ENCODE data around the gene PPT1.
A peak's percentile ranks its signal among the peaks of the same experiment; 100 is the strongest.

The PPT1 gene
- long read RNA-seq, full-length matches to known transcripts, result 1,447 of 1,477 reads
- long read RNA-seq, partial matches to known transcripts, result 20 of 1,477 reads
- long read RNA-seq, other reads (novel, unspliced or antisense), result 10 of 1,477 reads

- Histone ChIP-seq H3K27me3 (ENCODE audit: insufficient read depth, poor library complexity, severe bottlenecking) (no peaks in the 10 kb centered on the region), H3K27ac (replicated peaks) (peak within 1 kb of the TSS; percentile 74), H3K4me3 (replicated peaks; ENCODE audit: insufficient read depth, low read length) (peak within 1 kb of the TSS; percentile 55)
- DNase-seq (ENCODE audit: low read depth in 1 of 2, low spot score in 1 of 2), result peak; percentile 66 to 77
- TF ChIP-seq POLR2AphosphoS5 (IDR thresholded peaks at IDR 0.05; ENCODE audit: low read depth), result peak; percentile 79; the same call in 1 of the 2 replicates
- TF ChIP-seq GABPA (IDR thresholded peaks at IDR 0.05; ENCODE audit: low read depth), result no peak
- TF ChIP-seq CTCF (IDR thresholded peaks at IDR 0.05; ENCODE audit: insufficient read depth, low read length), result no peak
- peak; percentile 48 for TF ChIP-seq REST (IDR thresholded peaks at IDR 0.05; ENCODE audit: insufficient replicate concordance, low read depth)
Observed at GRCh38 chr1:40096977-40097782, at the start of gene PPT1. TSS of gene PPT1 (minus strand) at chr1:40097252. CDS start at chr1:40097238, 14 bp downstream.

- TF ChIP-seq CTCF (IDR thresholded peaks at IDR 0.05; ENCODE audit: insufficient read depth, low read length), result peak; percentile 71
- TF ChIP-seq SPI1 (IDR thresholded peaks at IDR 0.05; ENCODE audit: borderline replicate concordance, low read depth), result no peak
- H3K27ac ChIP-seq (replicated peaks), result no peak overlapping the region
- DNase-seq (ENCODE audit: low read depth in 1 of 2, low spot score in 1 of 2), result peak in 1 of 2 experiments; percentile 70
- no peaks in the 10 kb centered on the region for H3K27me3 ChIP-seq (ENCODE audit: insufficient read depth, poor library complexity, severe bottlenecking)
- no peak overlapping the region for H3K4me3 ChIP-seq (replicated peaks; ENCODE audit: insufficient read depth, low read length)
Observed at GRCh38 chr1:40143891-40144575, 47.0 kb upstream of the PPT1 start.

GRCh38 chr1:40141878-40142535 lies 45.0 kb upstream of the PPT1 start:
- H3K27me3 ChIP-seq (ENCODE audit: insufficient read depth, poor library complexity, severe bottlenecking), result no peaks in the 10 kb centered on the region
- DNase-seq (ENCODE audit: low read depth in 1 of 2, low spot score in 1 of 2), result no peak
- no peak for TF ChIP-seq POLR2AphosphoS5 (IDR thresholded peaks at IDR 0.05; ENCODE audit: low read depth)
- TF ChIP-seq GABPA (IDR thresholded peaks at IDR 0.05; ENCODE audit: low read depth), result no peak
- H3K27ac ChIP-seq (replicated peaks), result no peak overlapping the region
- no peak overlapping the region for H3K4me3 ChIP-seq (replicated peaks; ENCODE audit: insufficient read depth, low read length)

- TF ChIP-seq SPI1 (IDR thresholded peaks at IDR 0.05; ENCODE audit: borderline replicate concordance, low read depth), result no peak
- no peak for TF ChIP-seq GABPA (IDR thresholded peaks at IDR 0.05; ENCODE audit: low read depth)
- no peak for TF ChIP-seq POLR2AphosphoS5 (IDR thresholded peaks at IDR 0.05; ENCODE audit: low read depth)
- TF ChIP-seq REST (IDR thresholded peaks at IDR 0.05; ENCODE audit: insufficient replicate concordance, low read depth), result no peak
- TF ChIP-seq CTCF (IDR thresholded peaks at IDR 0.05; ENCODE audit: insufficient read depth, low read length), result no peak
- H3K27ac ChIP-seq (replicated peaks), result no peak overlapping the region
- DNase-seq (ENCODE audit: low read depth in 1 of 2, low spot score in 1 of 2), result no peak
Observed at GRCh38 chr1:40140211-40140973, 43.3 kb upstream of the PPT1 start.

More at GRCh38 chr1:40140211-40140973, 43.3 kb upstream of the PPT1 start:
- Histone ChIP-seq H3K27me3 (ENCODE audit: insufficient read depth, poor library complexity, severe bottlenecking) (no peaks in the 10 kb centered on the region), H3K4me3 (replicated peaks; ENCODE audit: insufficient read depth, low read length) (no peak overlapping the region)
